GM10266 (cell line): ENCODE results near the gene EIF4A2.
"Not testable (repeated sequence)": the region's sequence is repeated elsewhere in the genome, so short reads cannot be mapped to it uniquely, and the experiment has no call there.

Experiments used
- DNase-seq: peaks from one replicate; pipeline ENCODE4 v3.0.0; 2012; ENCODE audit errors: extremely low spot score
- TF ChIP-seq, protein P1 (sequence below): IDR thresholded peaks from 2 replicates; pipeline ENCODE4 v1.5.1; 2012; ENCODE audit warnings: mild to moderate bottlenecking, low read depth; ENCODE audit not compliant: control insufficient read depth, insufficient read depth; ENCODE audit errors: missing control alignments

The EIF4A2 gene

GRCh38 chr3:186790261-186790981, 7.0 kb downstream of the EIF4A2 start:
- no peak for DNase-seq
- TF ChIP-seq, protein P1, sequence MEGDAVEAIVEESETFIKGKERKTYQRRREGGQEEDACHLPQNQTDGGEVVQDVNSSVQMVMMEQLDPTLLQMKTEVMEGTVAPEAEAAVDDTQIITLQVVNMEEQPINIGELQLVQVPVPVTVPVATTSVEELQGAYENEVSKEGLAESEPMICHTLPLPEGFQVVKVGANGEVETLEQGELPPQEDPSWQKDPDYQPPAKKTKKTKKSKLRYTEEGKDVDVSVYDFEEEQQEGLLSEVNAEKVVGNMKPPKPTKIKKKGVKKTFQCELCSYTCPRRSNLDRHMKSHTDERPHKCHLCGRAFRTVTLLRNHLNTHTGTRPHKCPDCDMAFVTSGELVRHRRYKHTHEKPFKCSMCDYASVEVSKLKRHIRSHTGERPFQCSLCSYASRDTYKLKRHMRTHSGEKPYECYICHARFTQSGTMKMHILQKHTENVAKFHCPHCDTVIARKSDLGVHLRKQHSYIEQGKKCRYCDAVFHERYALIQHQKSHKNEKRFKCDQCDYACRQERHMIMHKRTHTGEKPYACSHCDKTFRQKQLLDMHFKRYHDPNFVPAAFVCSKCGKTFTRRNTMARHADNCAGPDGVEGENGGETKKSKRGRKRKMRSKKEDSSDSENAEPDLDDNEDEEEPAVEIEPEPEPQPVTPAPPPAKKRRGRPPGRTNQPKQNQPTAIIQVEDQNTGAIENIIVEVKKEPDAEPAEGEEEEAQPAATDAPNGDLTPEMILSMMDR: no peak

DNA sequence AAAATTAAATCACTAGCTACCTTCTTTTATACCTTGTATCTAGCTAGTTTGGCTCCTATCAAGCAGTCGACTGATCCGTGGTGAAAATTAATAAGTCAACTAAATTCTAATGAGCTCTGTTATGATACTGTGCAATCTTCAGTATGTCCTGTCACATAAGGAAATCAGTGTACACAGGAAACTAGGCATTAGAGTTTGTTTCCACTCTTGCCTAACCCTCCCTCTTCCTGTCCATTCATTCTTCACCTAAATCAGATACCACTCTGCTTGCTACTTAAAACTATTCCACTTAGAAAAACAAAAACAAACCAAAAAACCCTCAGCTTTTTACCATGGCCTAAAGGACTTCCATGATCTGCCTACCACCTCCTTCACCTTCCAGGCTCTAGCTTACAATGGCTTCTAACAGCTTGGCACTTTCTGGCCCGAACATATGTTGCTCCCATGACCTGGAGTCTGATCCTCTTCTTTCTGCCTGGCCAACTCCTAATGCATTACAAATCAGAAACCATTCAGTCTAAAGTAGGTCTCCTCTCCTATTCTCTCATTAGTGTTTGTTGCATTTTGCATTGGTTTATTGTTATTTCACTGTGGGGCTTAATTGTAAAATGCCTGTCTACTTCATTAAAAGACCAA, 15.0 kb downstream of the EIF4A2 start:
- no peak for DNase-seq
- TF ChIP-seq, protein P1: no peak

DNA sequence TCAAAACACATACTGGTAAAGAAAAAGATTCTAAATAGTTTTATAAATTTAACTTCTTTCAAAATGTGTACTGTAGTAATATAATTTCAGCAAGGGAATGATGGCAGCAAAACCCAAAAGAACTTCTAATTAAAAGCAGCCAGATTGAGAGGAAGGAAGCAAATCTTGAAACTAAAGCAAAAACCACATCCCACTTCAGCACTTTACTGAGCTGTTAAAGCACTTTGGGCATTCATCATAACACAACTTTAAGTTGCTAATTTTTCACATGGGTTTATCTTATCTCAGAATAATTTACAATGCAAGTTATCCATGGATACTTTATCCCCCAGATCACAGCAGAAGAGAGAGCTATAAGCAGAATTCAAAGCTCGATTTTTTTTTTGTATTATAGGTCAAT, 16.9 kb downstream of the EIF4A2 start:
- no peak for DNase-seq

GRCh38 chr3:186802701-186803100, 19.3 kb downstream of the EIF4A2 start:
- no peak for DNase-seq
- TF ChIP-seq, protein P1: no peak

More for the DNA sequence above, 16.9 kb downstream of the EIF4A2 start:
- TF ChIP-seq, protein P1: no peak

DNA sequence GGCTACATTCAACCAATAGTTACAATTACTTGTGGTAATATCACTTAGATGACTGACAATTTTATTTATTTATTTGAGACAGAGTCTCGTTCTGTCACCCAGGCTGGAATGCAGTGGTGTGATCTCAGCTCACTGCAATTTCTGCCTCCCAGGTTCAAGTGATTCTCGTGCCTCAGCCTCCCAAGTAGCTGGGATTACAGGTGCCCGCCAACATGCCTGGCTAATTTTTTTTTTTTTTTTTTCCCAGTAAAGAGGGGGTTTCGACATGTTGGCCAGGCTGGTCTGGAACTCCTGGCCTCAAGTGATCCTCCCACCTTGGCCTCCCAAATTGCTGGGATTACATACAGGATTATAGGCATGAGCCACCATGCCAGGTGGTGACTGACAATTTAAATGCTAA, 20.1 kb downstream of the EIF4A2 start:
- not testable (repeated sequence) for DNase-seq

- peak; percentile 90 for DNase-seq
Observed at GRCh38 chr3:186806089-186807055, 23.0 kb downstream of the EIF4A2 start, which contains the start of gene RFC4. RFC4 (minus strand) TSS chr3:186806482; CDS start chr3:186804713, 1,769 bp downstream.

GRCh38 chr3:186807231-186807630, 23.9 kb downstream of the EIF4A2 start:
- DNase-seq: no peak
- TF ChIP-seq, protein P1: no peak

More at GRCh38 chr3:186806089-186807055, 23.0 kb downstream of the EIF4A2 start, which contains the start of gene RFC4:
- TF ChIP-seq, protein P1: no peak
